22Rv1 (cell line): ENCODE results near the gene SOCS2.

Source experiments
- CTCF ChIP-seq: fragments of 450-650 bp; IDR thresholded peaks from 2 replicates; pipeline ENCODE4 v1.5.1; 2017; ENCODE audit warnings: mild to moderate bottlenecking
- ZFX ChIP-seq: fragments of 450-650 bp; IDR thresholded peaks from 2 replicates; pipeline ENCODE4 v1.6.1; 2017; ENCODE audit warnings: antibody characterized with exemption, borderline replicate concordance

GRCh38 chr12:93601591-93601990 lies 29.1 kb downstream of the SOCS2 start:
- TF ChIP-seq CTCF (no peak), ZFX (no peak)
